ENCODE measurements around the gene RRAGC. TPM values are rescaled to one million over a fixed set of nuclear protein-coding genes. Genes with fewer than 3 reads are reported as not detected.

The RRAGC gene
- total RNA-seq, 1 donor from 2014 or later, result 32.7 TPM

DNA sequence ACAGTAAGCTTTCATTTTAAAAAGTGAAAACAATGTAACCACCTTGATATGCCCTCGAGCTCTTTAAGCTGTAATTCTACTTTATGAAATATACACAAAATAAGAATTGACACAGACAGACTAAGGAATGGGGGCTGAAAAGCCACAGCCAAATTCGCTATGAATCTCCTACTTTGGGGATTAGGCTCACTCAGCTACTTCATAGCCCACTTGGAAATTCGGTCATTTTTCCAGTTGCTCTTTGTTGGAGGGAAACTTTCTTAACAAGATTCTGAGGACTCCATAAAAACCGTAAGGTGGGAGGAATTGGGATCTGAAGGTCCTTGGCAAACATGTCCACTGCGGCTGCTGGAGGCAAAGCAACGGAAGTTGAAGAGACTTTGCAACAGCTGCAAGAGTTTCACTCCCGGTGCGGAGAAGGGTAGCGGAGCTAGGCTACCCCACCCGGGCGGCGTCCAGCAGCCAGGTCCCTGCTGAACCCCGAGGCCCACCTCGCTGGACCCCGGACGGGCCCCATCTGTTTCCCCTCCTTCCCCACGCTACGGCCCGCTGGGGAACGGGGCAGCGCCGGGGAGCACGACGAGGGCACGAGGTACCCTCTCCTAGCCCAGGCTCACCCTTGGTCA lies 12.9 kb upstream of the RRAGC start:
- Histone ChIP-seq H3K4me3 (peak overlapping the region; percentile 91), H3K9me3 (no peaks in the 10 kb centered on the region), H3K4me1 (peaks cover 11% of the 10 kb centered on the region), H3K27ac (peak overlapping the region; percentile 73), H3K36me3 (no peaks in the 10 kb centered on the region), H3K27me3 (no peaks in the 10 kb centered on the region)
- intact Hi-C loops (cut with DNase I), result no loop called here
- DNase-seq (no peak), ATAC-seq (peak; percentile 3)
- TF ChIP-seq, protein P1, sequence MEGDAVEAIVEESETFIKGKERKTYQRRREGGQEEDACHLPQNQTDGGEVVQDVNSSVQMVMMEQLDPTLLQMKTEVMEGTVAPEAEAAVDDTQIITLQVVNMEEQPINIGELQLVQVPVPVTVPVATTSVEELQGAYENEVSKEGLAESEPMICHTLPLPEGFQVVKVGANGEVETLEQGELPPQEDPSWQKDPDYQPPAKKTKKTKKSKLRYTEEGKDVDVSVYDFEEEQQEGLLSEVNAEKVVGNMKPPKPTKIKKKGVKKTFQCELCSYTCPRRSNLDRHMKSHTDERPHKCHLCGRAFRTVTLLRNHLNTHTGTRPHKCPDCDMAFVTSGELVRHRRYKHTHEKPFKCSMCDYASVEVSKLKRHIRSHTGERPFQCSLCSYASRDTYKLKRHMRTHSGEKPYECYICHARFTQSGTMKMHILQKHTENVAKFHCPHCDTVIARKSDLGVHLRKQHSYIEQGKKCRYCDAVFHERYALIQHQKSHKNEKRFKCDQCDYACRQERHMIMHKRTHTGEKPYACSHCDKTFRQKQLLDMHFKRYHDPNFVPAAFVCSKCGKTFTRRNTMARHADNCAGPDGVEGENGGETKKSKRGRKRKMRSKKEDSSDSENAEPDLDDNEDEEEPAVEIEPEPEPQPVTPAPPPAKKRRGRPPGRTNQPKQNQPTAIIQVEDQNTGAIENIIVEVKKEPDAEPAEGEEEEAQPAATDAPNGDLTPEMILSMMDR (IDR thresholded peaks at IDR 0.05), result no peak

- H3K27me3 ChIP-seq, result no peaks in the 10 kb centered on the region
Observed at GRCh38 chr1:38870996-38871395, 11.4 kb upstream of the RRAGC start.

GRCh38 chr1:38867208-38867607 lies 7.6 kb upstream of the RRAGC start:
- Histone ChIP-seq H3K36me3 (peaks cover 19% of the 10 kb centered on the region), H3K27ac (no peak overlapping the region), H3K4me3 (no peak overlapping the region), H3K9me3 (no peaks in the 10 kb centered on the region), H3K27me3 (no peaks in the 10 kb centered on the region), H3K4me1 (peaks cover 11% of the 10 kb centered on the region)
- no peak for DNase-seq
- intact Hi-C loops (cut with DNase I), result no loop called here
- TF ChIP-seq, protein P1 (IDR thresholded peaks at IDR 0.05), result no peak
- no peak for ATAC-seq

More at GRCh38 chr1:38870996-38871395, 11.4 kb upstream of the RRAGC start:
- intact Hi-C loops (cut with DNase I), result no loop called here
- no peaks in the 10 kb centered on the region for H3K9me3 ChIP-seq
- H3K4me1 ChIP-seq, result peaks cover 11% of the 10 kb centered on the region
- DNase-seq (no peak), ATAC-seq (no peak)
- no peak overlapping the region for H3K27ac ChIP-seq
- no peak overlapping the region for H3K4me3 ChIP-seq
- peaks cover 6% of the 10 kb centered on the region for H3K36me3 ChIP-seq
- TF ChIP-seq, protein P1 (IDR thresholded peaks at IDR 0.05), result no peak

GRCh38 chr1:38865112-38865715 lies 5.6 kb upstream of the RRAGC start:
- Histone ChIP-seq H3K9me3 (no peaks in the 10 kb centered on the region), H3K4me1 (peaks cover 20% of the 10 kb centered on the region), H3K27me3 (no peaks in the 10 kb centered on the region), H3K36me3 (peaks cover 19% of the 10 kb centered on the region), H3K4me3 (no peak overlapping the region), H3K27ac (no peak overlapping the region)
- DNase-seq, result no peak
- no peak for ATAC-seq
- TF ChIP-seq, protein P1 (IDR thresholded peaks at IDR 0.05), result no peak
- intact Hi-C loops (cut with DNase I), result no loop called here

- H3K27ac ChIP-seq, result peak overlapping the region; percentile 72
- intact Hi-C loops (cut with DNase I), result no loop called here
Observed at GRCh38 chr1:38860454-38860795, 853 bp upstream of the RRAGC start.

More at GRCh38 chr1:38860454-38860795, 853 bp upstream of the RRAGC start:
- Histone ChIP-seq H3K4me1 (peaks cover 44% of the 10 kb centered on the region), H3K36me3 (peaks cover 24% of the 10 kb centered on the region), H3K27me3 (no peaks in the 10 kb centered on the region), H3K4me3 (peak overlapping the region; percentile 92), H3K9me3 (no peaks in the 10 kb centered on the region)
- DNase-seq (no peak), ATAC-seq (no peak)
- TF ChIP-seq, protein P1 (IDR thresholded peaks at IDR 0.05), result no peak
